GM19455 (cell line): ENCODE results near the gene EEF2.
A peak's percentile ranks its signal among the peaks of the same experiment; 100 is the strongest.

ENCODE experiments used
- ATAC-seq: cut with Tn5 transposase; IDR thresholded peaks from one replicate; pipeline ENCODE4 v1.9.1; 2021; ENCODE audit not compliant: unreplicated experiment

EEF2 gene

DNA sequence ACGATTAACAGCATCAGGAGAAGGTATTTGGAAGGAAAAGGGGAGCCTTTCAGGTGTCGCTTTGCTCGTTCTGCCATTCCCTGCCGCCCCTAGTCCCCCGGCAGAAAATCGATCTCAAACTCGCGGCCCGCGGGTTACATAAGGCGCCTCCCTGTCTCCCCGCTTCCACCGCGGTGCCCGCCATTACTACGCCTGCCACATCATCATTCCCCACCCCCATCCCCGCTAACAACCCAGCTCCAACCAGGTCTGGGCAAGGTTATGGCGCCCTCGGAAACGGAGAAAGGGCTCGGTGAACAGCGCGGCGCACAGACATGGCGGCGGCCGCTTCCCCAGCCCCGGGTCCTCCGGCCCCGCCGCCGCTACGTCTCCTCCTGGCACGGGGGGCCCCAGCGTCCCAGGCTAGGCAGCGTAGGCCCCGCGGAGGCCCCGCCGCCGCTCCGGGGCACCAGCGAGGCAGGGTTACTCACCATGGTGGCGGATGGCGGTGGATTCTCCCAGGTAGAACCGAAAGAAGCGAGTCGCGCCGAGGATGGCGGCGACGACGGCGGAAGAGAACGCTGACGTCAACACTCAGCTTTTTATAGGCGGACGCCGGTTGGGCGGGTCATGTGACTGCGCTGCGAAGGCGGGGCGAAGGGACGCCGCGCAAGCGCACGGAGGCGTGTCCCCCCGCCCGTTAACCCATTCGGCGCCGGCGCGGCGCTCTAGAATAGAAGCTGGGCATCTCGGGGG, at the start of gene EEF2:
Gene EEF2, minus strand, starts transcription at position 556 of the 735 bp plus-strand sequence. Its CDS starts 83 bp downstream, at position 473.
- peak; percentile 38 for ATAC-seq

- ATAC-seq = no peak
These were observed 49.1 kb upstream of the EEF2 start for GRCh38 chr19:4034048-4035017.

- ATAC-seq = no peak
These were observed 48.0 kb upstream of the EEF2 start for GRCh38 chr19:4033028-4033956.

GRCh38 chr19:4032436-4032835, 47.2 kb upstream of the EEF2 start:
- ATAC-seq = no peak

GRCh38 chr19:4031420-4031819, 46.2 kb upstream of the EEF2 start:
- ATAC-seq = no peak

DNA sequence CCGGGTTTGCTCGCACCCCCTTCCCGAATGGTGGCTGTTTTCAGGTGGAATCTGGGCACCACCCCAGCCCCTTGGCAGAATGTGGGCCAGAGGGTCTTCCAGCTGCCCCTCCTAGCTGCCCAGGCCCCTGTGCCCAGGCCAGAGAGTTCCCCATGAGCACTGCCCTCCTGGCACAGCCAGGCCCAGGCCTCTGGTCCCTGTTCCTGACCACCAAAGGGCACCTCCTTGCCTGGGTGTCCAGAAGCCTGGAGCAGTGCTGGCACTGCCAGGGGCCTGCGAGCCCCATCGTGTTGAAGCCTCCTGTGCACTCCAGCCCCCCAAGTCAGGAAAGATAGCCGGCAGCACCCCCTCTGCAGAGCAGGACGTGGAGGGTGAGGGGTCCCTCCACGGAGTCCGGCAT, 45.7 kb upstream of the EEF2 start:
- ATAC-seq = no peak

DNA sequence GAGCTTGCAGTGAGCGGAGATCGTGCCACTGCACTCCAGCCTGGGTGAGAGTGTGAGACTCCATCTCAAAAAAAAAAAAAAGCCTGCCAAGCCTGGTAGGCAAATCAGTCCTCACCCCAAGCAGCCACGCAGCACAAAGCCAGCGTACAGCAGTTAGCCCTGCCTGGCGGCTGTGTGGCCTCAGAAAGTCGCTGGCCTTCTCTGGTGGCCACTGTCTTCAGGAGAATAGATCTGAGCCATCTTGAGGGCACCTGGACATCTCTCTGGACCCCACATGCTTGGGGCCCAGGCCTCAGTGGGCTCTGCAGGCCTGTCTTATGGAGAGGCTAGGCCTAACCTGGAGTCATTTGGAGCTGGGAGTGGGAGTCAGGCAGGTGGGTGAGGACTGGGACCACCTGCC, 45.3 kb upstream of the EEF2 start:
- no peak for ATAC-seq

GRCh38 chr19:4029247-4029614, 44.0 kb upstream of the EEF2 start:
- ATAC-seq = no peak

- ATAC-seq = no peak
These were observed 43.3 kb upstream of the EEF2 start for GRCh38 chr19:4028334-4029246.

DNA sequence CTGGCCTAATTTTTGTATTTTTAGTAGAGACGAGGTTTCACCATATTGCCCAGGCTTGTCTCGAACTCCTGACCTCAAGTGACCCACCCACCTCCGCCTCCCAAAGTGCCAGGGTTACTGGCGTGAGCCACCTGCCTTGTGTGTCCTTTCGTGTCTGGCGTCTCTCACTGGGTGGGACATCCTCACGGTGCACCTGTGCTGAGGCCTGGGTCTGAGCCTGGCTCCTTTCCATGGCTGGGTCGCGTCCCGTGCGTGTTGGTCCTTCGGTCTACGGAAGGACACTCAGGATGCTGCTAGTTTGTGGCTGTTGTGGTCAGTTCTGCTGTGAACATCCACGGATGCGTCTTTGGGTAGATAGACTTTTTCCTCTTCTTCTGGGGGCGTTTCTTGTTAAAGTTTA, 41.9 kb upstream of the EEF2 start:
- no peak for ATAC-seq

DNA sequence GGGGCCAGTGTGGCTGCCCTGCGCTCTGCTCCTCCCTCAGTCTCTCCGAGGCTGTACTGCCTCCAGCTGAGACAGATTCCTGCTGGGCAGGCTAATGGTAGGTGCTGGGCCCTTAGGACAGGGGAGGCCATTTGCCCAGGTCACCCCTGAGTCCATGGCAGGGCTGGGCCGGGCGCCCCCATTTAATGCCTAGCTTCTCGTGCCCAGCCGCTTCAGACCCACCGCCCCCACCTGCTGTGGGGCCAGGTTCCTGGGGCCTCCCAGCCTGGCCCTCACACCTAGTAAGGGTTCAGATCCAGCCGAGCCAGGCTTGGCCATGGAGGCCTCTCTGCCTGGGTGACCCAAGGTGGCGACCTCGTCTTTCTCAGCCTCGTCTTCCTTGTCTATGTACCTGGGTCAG, 40.1 kb upstream of the EEF2 start:
- no peak for ATAC-seq

DNA sequence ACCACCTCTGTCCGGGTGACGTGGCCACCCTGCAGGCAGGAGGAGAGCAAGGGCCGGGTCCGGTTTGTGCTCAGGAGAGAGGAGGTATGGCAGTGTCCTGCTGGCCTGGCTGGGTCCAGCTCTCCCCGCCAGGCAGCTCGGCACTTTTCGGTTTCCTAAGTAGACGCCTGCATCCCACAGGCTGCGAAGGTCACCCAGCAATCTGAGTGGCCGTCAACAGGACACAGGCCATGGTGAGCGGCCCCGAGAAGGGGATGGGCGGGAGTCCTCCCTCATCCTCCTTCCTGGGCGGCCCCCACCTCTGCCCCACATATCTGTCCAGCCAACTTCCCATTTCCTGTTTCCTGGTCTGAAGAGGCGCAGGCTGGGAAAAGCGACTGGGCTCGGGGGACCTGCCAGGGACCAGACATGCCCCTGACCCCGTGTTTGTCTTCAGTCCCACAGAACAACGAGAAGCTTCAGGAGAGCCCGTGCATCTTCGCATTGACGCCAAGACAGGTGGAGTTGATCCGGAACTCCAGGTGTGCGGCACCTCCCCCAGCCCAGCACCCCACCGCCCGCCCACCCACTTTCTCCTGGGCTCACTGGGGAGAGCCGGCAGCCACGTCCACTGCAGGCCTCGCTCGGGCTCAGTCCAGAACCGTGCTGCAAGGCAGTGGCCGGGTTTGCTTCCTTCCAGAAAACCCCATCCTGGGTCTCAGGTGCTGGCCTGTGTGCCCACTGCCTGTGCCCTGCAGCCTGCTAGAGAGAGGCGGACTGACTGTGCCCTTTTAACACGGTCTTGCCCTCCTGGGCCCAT, 38.5 kb upstream of the EEF2 start:
- no peak for ATAC-seq

DNA sequence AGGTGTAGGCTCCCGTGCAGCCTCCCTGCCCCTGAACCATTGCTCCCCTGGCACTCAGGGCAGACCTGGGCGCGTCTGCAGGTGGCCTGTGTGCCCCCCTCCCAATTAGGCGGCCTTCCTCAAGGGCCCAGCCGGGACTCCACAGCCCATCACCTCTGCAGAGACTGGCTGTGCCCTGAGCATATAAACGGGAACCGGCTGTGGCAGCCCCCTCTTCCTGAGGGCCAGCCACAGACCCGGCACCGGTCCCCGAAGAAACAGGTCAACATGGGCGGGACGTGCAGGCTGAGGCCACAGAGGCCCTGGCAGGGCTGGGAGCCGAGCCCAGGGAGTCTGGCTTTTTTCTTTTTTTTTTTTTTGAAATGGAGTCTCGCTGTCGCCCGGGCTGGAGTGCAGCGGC, 34.3 kb upstream of the EEF2 start:
- ATAC-seq = no peak

- no peak for ATAC-seq
These were observed 33.7 kb upstream of the EEF2 start for GRCh38 chr19:4018775-4019504.

GRCh38 chr19:4018140-4018613, 32.9 kb upstream of the EEF2 start:
- no peak for ATAC-seq

DNA sequence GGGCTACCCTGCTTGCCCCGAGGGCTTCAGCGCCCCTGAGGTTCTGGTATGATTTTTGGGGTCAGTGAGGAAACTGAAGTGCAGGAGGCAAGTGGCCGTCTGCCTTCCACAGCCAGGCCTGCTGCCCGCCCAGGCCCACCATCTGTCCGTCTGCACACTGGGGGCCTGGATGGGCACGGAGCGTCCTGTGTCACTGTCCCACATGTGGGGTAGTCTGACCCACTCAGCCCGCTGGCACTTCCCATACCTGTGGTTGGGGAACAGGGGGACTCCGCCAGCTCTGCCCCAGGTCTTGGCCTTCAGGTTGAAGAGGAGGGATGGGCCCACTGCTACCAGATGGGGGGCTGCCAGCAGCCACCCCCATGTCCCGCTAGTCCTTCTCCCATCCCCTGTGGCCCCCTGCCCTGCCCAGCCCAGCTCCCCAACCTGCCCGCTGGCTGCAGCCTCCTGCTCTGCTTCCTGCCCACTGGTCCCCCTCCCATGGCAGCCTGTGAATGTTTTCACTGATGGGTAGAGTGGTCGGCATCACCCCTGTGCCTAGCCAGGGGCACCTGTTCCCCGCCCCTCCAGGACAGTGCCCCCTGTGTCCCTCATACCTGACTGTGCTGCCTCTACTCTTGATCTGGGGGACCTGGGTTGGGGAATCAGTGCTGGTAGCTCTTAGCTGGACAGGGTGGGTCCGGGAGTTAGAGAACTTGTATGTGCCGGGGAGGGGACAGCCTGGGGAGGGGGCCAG, 31.8 kb upstream of the EEF2 start:
- no peak for ATAC-seq

DNA sequence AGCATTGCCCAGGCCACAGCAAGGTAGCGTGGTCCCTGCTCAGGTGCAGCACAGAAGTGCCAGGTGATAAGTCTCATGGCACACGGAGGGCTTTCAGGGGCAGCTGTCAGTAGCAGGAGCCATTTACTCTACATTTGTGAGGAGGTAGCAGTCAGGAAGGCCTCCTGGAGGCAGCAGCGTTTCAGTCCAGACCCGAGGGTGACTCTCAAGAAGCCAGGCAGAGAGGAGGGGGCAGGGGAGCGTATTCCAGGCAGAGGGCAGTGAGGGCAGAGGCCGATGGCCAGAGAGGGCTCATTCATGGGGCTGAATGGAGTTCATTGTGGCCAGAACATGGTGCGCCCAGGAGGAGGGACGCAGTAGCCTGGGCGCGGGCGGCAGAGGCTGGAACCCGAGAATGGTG, 31.2 kb upstream of the EEF2 start:
- no peak for ATAC-seq
